Tibial nerve (tissue), 3 donors: ENCODE results near the gene KCNH3.

Source experiments
- POLR2A ChIP-seq, 2 donors: fragments of 450-650 bp; IDR thresholded peaks; one replicate each; pipeline ENCODE4 v1.6.1; 2017; ENCODE audit warnings: antibody characterized with exemption in 2 of 2, mild to moderate bottlenecking in 2 of 2, moderate library complexity in 2 of 2
- TF ChIP-seq, protein P1 (sequence below), 5 experiments: fragments of 200-600 bp in 3 of 5; fragments of 450-650 bp in 2 of 5; sonication (generic) in 3 of 5; IDR thresholded peaks; one replicate each; pipeline ENCODE4 v1.5.1; 2016 to 2019; ENCODE audit warnings: antibody characterized with exemption in 5 of 5, mild to moderate bottlenecking in 3 of 5, moderate library complexity in 2 of 5

DNA sequence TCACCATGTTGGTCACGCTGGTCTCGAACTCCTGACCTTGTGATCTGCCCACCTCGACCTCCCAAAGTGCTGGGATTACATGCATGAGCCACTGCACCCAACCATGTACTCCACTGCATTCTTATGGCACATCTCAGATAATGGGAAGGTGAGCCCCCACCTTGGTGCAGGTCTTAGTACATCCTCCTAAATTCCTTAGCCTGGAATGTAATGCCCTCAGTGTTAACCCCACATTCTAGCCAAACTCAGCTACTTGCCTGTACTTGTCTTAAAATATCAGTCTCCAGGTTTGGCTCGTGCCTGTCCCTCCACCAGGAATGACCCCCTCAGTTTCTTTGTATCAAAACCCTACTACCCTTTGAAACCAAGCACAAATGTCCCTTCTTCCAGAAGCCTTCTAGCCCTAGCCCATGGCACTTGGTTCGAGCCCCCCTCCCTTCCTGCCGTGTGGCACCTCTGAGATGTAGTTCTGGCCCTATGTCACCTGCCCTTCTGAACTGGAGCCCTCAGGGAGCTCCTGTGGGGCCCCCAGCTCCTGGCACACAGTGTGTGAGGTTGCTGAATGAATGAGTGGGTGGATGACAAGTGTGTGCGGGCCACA, 8.4 kb downstream of the KCNH3 start:
- TF ChIP-seq, protein P1, sequence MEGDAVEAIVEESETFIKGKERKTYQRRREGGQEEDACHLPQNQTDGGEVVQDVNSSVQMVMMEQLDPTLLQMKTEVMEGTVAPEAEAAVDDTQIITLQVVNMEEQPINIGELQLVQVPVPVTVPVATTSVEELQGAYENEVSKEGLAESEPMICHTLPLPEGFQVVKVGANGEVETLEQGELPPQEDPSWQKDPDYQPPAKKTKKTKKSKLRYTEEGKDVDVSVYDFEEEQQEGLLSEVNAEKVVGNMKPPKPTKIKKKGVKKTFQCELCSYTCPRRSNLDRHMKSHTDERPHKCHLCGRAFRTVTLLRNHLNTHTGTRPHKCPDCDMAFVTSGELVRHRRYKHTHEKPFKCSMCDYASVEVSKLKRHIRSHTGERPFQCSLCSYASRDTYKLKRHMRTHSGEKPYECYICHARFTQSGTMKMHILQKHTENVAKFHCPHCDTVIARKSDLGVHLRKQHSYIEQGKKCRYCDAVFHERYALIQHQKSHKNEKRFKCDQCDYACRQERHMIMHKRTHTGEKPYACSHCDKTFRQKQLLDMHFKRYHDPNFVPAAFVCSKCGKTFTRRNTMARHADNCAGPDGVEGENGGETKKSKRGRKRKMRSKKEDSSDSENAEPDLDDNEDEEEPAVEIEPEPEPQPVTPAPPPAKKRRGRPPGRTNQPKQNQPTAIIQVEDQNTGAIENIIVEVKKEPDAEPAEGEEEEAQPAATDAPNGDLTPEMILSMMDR (IDR thresholded peaks at IDR 0.05): no peak
- no peak for TF ChIP-seq POLR2A (IDR thresholded peaks at IDR 0.05)
